Measurements from ENCODE around the gene RAD18.

DNA sequence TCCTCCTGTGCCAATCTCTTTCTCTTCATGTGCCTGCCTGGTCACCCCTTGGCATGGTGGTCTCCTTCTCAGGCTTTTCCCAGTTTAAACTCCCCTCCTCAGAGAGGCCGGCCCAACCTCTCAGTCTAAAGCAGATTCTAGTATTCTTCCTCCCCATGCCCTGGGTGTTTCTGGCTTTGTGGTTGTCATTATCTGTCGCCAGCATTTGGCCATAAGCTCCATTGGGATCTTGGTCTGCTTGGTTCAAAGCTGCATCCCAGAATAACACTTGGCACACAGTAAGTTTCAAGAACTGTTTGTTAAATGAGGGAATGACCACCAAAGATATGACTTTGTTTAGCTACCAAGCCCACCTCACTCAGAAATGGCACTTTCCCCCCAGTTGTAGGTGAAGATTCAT is 11.2 kb upstream of the RAD18 start:
- no peak for TF ChIP-seq CTCF (IDR thresholded peaks at IDR 0.05)
- no peak for TF ChIP-seq ZFX (IDR thresholded peaks at IDR 0.05; ENCODE audit: borderline replicate concordance)
